Mesothelial cell of epicardium (in vitro differentiated cells): ENCODE data around the gene GJA5. TPM values are rescaled to one million over a fixed set of nuclear protein-coding genes. Genes with fewer than 3 reads are reported as not detected.

Experiments
- DNase-seq, 2 experiments: peaks; one replicate each; pipeline ENCODE4 v3.0.0; 2021; ENCODE audit warnings: low spot score in 2 of 2; ENCODE audit not compliant: unreplicated experiment in 2 of 2
- H3K27ac Mint-ChIP-seq: 2 replicates; pipeline ENCODE4 v1.8.0; 2021; ENCODE audit warnings: mixed read lengths
- H3K27me3 Mint-ChIP-seq: 2 replicates; pipeline ENCODE4 v1.8.0; 2021; ENCODE audit warnings: low read depth, mixed read lengths
- H3K36me3 Mint-ChIP-seq: 2 replicates; pipeline ENCODE4 v1.8.0; 2021; ENCODE audit warnings: mixed read lengths
- H3K4me1 Mint-ChIP-seq: 2 replicates; pipeline ENCODE4 v1.8.0; 2021; ENCODE audit warnings: mixed read lengths
- H3K4me3 Mint-ChIP-seq: 2 replicates; pipeline ENCODE4 v1.8.0; 2021; ENCODE audit warnings: mild to moderate bottlenecking, moderate library complexity, mixed read lengths
- H3K9me3 Mint-ChIP-seq: 2 replicates; pipeline ENCODE4 v1.8.0; 2021; ENCODE audit warnings: mixed read lengths
- CTCF ChIP-seq: fragments of 200-600 bp; sonication (generic); IDR thresholded peaks from one replicate; pipeline ENCODE4 v1.5.0; 2021; ENCODE audit warnings: antibody characterized with exemption; ENCODE audit not compliant: unreplicated experiment
- total RNA-seq: library from RNA; stranded (reverse); gene quantifications from 3 replicates; pipeline ENCODE4 v1.2.1, GENCODE V29; 2021

GJA5 gene
- total RNA-seq, 1 donor from 2014 or later: 1.3 TPM

GRCh38 chr1:147720557-147720956 lies 39.8 kb downstream of the GJA5 start:
- H3K4me3 Mint-ChIP-seq: no peak overlapping the region
- peaks cover 5% of the 10 kb centered on the region for H3K9me3 Mint-ChIP-seq
- DNase-seq: no peak
- no peak for TF ChIP-seq CTCF
- no peak overlapping the region for H3K27ac Mint-ChIP-seq
- H3K36me3 Mint-ChIP-seq: no peaks in the 10 kb centered on the region
- H3K4me1 Mint-ChIP-seq: no peaks in the 10 kb centered on the region
- H3K27me3 Mint-ChIP-seq: peaks cover 12% of the 10 kb centered on the region

- DNase-seq: no peak
Observed at GRCh38 chr1:147719711-147720225, 40.6 kb downstream of the GJA5 start.

GRCh38 chr1:147719029-147719698 lies 41.2 kb downstream of the GJA5 start:
- Mint-ChIP-seq H3K4me3 (no peak overlapping the region), H3K4me1 (peaks cover 3% of the 10 kb centered on the region), H3K27ac (no peak overlapping the region), H3K36me3 (no peaks in the 10 kb centered on the region), H3K27me3 (peaks cover 18% of the 10 kb centered on the region), H3K9me3 (peaks cover 5% of the 10 kb centered on the region)
- DNase-seq: no peak
- no peak for TF ChIP-seq CTCF

More at GRCh38 chr1:147719711-147720225, 40.6 kb downstream of the GJA5 start:
- Mint-ChIP-seq H3K27me3 (peaks cover 16% of the 10 kb centered on the region), H3K4me1 (no peaks in the 10 kb centered on the region), H3K4me3 (no peak overlapping the region), H3K36me3 (no peaks in the 10 kb centered on the region), H3K27ac (no peak overlapping the region), H3K9me3 (peaks cover 5% of the 10 kb centered on the region)
- no peak for TF ChIP-seq CTCF

- DNase-seq: no peak
- no peak overlapping the region for H3K4me3 Mint-ChIP-seq
- no peak for TF ChIP-seq CTCF
- H3K27ac Mint-ChIP-seq: no peak overlapping the region
- H3K9me3 Mint-ChIP-seq: peaks cover 5% of the 10 kb centered on the region
- H3K36me3 Mint-ChIP-seq: no peaks in the 10 kb centered on the region
- peaks cover 4% of the 10 kb centered on the region for H3K4me1 Mint-ChIP-seq
- peaks cover 14% of the 10 kb centered on the region for H3K27me3 Mint-ChIP-seq
Observed at GRCh38 chr1:147717706-147718097, 42.7 kb downstream of the GJA5 start.

GRCh38 chr1:147717051-147717705 lies 43.2 kb downstream of the GJA5 start:
- Mint-ChIP-seq H3K9me3 (peaks cover 5% of the 10 kb centered on the region), H3K4me1 (peaks cover 4% of the 10 kb centered on the region), H3K4me3 (no peak overlapping the region), H3K27me3 (peaks cover 14% of the 10 kb centered on the region), H3K36me3 (no peaks in the 10 kb centered on the region), H3K27ac (no peak overlapping the region)
- no peak for TF ChIP-seq CTCF
- DNase-seq: no peak
